SHP77 (cell line): Measurements from ENCODE around the gene IFITM1.
"Not testable (repeated sequence)": the region's sequence is repeated elsewhere in the genome, so short reads cannot be mapped to it uniquely, and the experiment has no call there.

ENCODE experiments used
- DNase-seq, 2 experiments: peaks; one replicate each; lab custom pipeline; 2025; lab: John Stamatoyannopoulos, UW

Gene IFITM1

DNA sequence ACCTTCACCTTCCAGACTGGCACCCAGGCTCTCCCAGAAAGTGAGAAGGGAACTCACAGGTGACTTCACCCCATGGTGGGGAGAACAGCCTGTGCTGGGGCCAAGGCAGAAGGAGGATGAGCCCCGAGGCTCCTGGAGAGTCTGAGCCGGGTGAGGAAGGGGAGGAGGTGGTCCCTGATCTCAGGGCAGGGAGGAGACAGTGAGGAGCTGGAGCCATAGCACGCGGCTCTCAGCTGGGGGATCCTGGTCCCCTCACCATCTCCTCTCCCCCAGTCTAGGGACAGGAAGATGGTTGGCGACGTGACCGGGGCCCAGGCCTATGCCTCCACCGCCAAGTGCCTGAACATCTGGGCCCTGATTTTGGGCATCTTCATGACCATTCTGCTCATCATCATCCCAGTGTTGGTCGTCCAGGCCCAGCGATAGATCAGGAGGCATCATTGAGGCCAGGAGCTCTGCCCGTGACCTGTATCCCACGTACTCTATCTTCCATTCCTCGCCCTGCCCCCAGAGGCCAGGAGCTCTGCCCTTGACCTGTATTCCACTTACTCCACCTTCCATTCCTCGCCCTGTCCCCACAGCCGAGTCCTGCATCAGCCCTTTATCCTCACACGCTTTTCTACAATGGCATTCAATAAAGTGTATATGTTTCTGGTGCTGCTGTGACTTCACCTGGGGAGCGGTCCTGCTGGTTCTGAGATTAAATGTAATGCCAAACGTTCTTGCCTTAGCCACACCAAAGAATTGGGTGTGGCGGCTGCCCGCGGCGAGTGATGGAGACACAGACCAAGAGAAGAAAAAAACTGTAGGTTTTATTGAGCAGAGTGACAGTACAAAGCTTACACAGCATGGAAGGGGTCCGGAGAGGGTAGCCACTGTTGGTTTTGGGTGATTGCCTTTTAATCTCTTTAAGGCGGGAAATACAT, 4.8 kb upstream of the IFITM1 start:
- DNase-seq = not testable (repeated sequence)

DNA sequence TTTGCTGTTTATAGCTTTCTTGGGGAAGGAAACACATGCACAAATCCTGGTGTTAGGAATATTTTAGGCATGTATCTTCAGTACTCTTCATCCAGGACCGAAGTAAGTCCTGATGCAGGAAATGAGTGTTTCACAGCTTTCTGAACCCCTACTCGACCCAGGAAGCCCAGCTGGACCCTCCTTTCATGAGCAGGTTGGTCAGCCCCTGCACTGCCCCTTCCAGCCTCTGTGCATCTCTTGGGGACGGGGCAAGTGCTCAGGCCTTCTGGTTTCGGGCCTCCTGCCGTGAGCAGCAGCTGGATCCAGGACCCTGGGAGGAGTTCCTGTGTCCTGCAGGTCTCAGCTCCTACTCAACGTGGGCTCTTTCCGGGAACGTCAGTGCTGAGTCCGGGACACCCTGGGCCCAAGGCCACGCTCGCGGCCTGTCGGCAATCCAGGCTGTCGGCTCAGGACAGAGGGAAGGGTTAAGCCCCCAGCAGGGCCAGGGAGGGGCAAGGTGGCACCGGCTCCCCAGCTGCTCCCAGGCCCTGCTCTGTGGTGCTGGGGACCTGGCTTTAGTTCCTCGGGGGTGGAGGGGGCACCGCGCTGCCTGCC, 3.8 kb upstream of the IFITM1 start:
- DNase-seq = not testable (repeated sequence)

DNA sequence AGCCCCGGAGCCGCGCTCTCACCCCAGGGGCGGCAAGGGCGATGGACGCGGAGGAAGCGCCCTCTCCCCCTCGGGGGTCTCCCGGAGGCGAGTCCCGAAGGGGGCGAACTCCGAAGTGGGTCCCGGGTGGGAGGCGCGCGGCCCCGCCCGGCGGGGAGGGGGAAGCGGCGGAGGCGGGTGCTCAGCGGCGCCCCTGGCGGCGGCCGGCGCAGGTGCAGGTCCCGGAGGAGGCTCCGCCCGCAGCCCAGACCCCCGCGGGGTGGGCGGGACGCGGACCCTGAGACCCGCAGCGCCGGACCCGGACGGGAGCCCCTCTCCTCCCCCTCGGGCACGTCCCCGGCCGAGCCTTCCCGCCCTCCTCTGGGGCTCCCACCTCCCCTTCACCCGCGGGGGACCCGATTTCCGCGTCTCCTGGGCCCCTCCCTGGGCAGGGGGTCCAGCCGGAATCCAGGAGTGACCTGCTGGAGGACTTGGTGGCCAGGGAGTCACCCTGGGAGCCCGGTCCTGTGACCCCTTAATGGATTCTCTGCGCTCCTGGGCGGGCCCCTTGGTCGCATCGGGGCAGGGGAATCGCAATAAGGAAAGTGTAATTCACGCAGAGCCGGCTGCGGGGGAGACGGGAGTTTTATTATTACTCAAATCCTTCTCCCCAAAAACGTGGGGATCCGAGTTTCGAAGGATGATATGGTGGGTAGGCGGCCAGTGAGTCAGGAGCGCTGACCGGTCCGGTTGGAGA, 2.7 kb upstream of the IFITM1 start:
- not testable (repeated sequence) for DNase-seq

DNA sequence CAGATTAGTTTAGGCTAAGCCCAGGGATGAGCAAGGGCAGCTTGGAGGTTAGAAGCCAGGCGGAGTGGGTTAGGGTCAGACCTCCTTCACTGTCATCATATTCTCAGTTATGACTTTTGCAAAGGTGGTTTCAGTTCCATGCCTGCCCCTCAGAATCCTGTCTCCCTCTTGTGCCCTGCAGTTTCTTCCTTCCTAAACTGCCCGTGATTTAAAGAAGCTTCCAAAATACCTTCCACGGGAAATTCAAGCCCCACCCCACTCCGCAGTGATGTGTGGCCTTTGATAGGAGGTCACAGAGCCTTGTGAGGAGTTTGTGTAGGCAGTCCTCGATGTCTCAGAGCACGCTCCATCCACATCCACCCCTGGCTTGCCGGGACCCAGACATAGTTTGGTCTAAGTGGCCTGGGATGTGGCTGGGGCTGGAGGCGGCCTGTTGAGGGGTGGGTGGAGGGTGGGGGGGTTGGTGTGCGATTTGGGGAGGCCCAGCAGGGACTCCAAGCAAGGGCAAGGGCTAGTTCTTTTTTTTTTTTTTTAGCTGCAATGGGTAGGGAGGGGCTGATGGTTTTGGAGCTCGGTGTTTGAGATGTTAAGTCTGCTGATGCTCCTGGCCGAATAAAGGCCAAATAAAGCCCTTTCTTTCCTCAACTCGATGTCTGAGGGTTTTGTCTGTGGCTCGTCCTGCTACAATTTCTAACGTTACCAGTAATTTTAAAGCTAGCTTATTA, 1.6 kb upstream of the IFITM1 start:
- DNase-seq = no peak

DNA sequence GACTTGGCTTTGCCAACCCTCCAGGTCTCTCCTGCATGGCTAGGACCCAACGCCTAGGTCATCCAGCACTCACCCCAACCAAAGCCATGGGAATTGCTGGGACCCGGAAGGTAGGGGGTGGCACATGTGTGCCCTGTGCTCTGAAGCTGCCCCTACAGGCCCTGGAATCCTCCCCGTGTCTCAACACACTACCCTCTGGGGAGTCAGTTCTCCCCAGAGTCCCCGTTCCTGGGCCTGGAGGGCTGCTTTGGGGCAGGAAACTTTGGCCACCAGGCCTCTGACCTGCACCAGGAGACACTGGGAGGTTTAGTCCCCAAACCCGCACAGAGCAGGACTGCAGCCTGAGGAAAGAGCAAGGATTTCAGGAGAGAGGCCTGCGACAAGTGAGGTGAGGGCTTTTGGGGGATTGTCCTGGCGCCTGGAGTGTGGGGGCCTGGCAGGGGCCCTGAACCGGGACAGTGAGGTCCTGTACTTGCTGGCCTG, 495 bp upstream of the IFITM1 start:
- DNase-seq = no peak

DNA sequence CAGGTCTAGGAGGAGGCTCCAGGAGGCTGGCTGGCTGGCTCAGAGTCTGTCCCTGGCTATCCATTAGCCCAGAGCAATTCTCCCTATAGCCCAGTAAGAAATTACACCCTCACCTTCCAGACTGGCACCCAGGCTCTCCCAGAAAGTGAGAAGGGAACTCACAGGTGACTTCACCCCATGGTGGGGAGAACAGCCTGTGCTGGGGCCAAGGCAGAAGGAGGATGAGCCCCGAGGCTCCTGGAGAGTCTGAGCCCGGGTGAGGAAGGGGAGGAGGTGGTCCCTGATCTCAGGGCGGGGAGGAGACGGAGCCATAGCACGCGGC, 675 bp downstream of the IFITM1 start:
- DNase-seq = not testable (repeated sequence)

DNA sequence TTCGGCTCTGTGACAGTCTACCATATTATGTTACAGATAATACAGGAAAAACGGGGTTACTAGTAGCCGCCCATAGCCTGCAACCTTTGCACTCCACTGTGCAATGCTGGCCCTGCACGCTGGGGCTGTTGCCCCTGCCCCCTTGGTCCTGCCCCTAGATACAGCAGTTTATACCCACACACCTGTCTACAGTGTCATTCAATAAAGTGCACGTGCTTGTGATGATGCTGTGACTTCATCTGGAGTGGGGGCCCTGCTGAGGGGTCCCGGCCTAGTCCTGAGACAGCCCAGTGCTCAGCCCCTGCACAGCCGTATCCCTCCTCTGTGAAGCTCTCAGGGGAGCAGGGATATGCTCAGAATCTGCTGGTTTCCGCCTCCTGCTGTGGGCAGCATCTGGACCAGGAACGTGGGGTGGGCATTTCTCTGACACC, 1.2 kb downstream of the IFITM1 start:
- no peak for DNase-seq

DNA sequence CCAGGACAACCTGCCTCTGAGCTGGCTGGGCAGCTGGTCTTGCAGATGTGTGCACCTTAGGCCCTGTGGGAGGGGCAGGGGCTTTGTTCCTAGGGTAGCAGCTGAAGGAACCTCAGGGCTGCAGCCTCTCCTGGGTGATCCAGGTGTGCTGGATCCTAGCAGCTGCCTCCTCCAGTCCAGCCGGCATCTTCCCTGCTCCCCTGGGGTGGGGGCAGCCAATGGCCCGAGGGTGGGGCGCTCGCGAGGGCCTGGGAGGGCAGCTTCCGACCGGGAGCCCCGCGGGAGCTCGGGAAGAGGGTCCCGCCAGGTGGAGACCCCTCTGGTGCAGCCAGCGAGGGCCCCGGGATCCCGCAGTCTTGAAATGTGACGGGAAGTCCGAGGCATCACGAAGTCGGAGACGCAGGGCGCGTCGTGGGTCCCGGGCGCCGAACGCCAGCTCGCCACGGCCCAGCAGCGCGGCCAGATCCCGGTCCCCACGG, 1.7 kb downstream of the IFITM1 start:
- DNase-seq = no peak

DNA sequence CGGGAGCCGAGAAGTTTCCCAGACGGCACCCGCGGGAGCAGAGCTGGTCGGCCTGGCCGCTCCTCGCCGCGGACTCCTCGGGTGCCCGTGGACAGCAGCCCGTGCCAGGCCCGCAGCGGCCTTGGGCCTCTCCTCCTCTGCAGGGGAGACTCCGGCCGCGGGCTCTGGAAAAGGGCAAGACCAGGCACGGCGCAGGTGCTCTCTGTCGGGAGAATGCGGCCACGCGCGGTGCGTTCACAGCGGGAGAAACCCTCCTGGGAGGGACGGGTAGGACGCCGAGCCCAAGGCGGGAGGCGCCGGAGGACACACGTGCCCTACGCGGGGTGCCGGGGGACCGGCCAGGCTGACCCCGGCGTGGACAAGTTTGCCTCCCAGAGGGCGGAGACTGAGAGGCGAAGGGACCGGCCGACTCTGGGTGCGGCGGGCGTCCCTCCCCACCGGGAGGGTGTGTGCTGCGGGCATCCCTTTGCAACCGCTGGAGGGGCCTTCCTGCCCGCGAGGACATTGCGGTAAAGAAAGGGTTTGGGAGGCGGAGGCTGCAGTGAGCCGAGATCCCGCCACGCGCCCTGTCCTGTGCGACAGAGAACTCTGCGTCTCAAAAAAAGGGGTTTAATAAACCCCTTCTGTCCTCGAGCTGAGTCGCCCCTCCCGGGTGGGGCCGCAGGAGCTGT, 2.3 kb downstream of the IFITM1 start:
- no peak for DNase-seq

DNA sequence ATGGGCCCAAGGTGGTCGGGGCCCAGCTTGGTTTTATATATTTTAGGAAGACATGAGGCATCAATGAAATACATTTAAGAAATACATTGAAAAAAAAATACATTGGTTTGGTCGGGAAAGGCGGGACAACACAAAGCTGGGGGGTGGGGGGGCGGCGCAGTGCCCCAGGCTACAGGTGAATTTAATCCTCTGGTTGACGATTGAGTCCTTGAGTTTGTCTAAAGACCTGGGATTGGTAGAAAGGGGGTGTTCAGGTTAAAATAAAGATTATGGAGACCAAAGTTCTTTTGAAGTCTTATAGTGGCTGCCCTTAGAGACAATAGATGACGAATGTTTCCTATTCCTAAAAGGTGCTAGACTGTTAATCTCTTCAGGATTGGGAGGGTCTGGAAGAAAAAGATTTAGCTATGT, 3.1 kb downstream of the IFITM1 start:
- DNase-seq = no peak

DNA sequence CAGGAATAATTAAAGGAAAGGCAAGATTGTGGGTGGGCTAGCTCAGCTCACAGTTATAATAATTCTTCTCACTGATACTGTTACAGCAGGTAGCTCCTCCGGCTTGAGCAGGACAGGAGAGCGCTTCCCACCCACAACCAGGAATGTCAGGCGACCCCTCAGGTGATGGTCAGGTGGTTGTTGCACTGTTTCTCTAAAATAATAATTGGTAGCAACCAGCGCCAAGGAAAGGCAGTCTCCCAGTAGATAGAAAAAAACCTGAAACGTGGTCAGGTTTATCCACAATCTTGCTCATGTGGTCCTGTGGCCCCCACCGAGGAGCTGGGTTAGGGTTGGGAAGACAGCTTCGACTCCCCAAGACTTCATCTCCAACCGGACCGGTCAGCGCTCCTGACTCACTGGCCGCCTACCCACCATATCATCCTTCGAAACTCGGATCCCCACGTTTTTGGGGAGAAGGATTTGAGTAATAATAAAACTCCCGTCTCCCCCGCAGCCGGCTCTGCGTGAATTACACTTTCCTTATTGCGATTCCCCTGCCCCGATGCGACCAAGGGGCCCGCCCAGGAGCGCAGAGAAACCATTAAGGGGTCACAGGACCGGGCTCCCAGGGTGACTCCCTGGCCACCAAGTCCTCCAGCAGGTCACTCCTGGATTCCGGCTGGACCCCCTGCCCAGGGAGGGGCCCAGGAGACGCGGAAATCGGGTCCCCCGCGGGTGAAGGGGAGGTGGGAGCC, 4.0 kb downstream of the IFITM1 start:
- not testable (repeated sequence) for DNase-seq

DNA sequence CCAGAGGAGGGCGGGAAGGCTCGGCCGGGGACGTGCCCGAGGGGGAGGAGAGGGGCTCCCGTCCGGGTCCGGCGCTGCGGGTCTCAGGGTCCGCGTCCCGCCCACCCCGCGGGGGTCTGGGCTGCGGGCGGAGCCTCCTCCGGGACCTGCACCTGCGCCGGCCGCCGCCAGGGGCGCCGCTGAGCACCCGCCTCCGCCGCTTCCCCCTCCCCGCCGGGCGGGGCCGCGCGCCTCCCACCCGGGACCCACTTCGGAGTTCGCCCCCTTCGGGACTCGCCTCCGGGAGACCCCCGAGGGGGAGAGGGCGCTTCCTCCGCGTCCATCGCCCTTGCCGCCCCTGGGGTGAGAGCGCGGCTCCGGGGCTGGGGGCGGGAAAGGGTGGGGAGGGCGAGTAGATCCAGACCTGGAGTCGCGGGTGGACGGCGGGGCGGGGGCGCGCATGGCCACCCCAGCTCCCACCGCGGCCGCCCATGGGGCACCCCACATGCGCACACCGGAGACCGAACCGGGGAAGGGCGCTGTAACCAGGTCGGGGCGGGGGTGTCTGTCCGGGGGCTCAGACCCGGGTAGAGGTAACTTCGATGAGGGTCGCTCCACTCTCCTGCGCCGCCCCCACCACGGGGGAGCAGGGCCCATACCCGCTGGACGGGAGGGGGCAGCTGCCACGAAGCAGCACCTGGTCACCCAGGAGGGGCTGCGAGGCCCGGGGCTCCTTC, 4.7 kb downstream of the IFITM1 start:
- not testable (repeated sequence) for DNase-seq

DNA sequence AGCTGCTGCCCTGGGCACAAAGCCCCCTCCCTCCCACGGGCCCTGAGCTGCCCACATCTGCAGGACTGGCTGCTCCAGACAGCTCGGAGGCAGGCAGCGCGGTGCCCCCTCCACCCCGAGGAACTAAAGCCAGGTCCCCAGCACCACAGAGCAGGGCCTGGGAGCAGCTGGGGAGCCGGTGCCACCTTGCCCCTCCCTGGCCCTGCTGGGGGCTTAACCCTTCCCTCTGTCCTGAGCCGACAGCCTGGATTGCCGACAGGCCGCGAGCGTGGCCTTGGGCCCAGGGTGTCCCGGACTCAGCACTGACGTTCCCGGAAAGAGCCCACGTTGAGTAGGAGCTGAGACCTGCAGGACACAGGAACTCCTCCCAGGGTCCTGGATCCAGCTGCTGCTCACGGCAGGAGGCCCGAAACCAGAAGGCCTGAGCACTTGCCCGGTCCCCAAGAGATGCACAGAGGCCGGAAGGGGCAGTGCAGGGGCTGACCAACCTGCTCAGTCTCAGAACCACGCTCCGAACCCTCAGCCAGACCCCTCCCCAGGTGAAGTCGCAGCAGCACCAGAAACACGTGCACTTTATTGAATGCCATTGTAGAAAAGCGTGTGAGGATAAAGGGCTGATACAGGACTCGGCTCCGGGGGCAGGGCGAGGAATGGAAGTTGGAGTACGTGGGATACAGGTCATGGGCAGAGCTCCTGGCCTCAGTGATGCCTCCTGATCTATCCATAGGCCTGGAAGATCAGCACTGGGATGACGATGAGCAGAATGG, 5.5 kb downstream of the IFITM1 start:
- DNase-seq = peak in 1 of 2 experiments; percentile 7

DNA sequence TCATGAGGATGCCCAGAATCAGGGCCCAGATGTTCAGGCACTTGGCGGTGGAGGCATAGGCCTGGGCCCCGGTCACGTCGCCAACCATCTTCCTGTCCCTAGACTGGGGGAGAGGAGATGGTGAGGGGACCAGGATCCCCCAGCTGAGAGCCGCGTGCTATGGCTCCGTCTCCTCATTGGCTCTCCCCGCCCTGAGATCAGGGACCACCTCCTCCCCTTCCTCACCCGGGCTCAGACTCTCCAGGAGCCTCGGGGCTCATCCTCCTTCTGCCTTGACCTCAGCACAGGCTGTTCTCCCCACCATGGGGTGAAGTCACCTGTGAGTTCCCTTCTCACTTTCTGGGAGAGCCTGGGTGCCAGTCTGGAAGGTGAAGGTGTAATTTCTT, 6.0 kb downstream of the IFITM1 start:
- DNase-seq = not testable (repeated sequence)

DNA sequence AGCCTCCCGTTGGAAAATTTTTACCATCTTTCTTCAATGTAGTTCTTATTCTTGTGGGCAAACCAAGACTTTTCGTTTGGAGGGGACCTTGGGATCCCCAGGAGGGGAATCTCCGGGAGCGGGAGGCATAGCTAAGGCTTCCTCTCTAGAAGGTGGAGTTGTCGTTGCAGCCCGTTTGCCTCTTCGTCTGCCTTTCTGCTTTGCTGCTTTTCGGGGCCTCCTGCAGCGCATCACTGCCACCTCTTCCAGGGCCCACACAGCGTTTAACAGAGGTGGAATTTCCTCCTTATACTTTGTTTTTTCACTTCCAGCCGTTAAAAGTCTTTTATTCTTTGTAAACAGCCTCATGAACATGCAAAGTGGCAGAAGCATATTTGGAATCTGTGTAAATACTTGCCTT, 10.3 kb downstream of the IFITM1 start:
- DNase-seq = no peak

DNA sequence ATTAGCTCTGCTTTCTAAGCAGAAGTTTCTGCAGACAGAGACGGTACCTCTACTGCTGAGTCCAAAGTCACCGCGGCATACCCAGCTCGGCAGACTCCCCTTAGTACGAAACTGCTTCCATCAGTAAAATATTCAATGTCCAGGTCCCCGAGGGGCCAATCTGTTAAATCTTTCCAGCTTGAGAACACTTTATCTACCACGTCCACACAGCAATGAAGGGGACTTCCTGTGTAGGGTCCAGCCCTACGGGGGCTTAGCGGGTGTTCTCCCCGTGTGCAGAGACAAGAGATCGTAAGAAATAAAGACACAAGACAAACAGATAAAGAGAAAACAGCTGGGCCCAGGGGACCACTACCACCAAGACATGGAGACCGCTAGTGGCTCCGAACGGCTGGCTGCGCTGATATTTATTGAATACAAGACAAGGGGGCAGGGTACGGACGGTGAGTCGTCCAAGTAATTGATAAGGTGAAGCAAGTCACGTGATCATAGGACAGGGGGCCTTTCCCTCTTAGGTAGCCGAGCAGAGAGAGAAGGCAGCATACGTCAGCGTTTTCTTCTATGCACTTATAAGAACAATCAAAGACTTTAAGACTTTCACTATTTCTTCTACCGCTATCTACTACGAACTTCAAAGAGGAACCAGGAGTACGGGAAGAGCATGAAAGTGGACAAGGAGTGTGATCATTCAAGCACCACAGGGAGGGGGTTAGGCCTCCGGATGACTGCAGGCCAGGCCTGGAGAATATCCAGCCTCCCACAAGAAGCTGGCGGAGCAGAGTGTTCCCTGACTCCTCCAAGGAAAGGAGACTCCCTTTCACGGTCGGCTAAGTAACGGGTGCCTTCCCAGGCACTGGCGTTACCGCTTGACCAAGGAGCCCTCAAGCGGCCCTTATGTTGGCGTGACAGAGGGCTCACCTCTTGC, 11.0 kb downstream of the IFITM1 start:
- not testable (repeated sequence) for DNase-seq

DNA sequence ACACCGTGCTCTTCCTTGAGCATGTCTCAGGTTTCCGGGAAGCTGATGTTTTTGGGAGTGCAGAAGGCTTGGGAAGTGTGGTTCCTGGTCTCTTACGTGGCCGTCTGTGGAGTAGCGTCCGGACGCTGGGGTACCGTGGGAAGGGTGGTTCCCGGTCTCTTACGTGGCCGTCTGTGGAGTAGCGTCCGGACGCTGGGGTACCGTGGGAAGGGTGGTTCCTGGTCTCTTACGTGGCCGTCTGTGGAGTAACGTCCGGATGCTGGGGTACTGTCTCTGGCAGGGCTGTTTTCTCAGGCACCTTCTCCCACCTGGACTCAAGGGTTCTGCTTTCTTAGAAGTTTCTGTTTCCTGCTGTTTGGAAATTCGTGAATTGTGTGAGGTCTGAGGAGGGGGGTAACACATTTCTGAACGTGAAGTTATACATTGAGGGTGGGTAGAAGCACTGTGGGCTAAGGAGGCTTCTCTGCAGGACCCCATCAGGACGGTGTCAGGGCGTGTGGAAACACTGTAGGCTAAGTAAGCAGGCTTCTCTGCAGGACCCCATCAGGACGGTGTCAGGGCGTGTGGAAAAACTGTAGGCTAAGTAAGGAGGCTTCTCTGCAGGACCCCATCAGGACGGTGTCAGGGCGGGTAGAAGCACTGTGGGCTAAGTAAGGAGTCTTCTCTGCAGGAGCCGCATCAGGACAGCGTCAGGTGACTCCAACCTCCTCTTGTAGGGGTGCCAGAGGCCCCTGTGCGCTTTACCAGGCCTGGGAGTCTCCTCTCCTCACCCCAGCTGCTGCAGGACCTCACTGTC, 12.2 kb downstream of the IFITM1 start:
- no peak for DNase-seq

DNA sequence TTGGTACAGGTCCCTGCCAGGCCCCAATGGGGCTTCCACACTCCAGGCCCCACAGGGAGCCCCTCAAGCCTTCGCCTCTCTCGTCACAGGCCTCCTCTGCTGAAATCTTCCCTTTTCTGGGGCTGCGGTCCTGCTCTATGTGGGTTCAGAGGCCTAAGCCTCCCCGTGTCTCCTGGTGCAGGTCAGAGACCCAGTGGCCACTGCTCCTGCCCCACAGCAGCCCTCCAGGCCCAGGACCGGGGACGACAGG, 12.7 kb downstream of the IFITM1 start:
- no peak for DNase-seq
